SHP77 (cell line): ENCODE results near the gene PLXNC1.
A peak's percentile ranks its signal among the peaks of the same experiment; 100 is the strongest.

ENCODE experiments used
- DNase-seq, 2 experiments: peaks; one replicate each; lab custom pipeline; 2025; lab: John Stamatoyannopoulos, UW

The PLXNC1 gene

DNA sequence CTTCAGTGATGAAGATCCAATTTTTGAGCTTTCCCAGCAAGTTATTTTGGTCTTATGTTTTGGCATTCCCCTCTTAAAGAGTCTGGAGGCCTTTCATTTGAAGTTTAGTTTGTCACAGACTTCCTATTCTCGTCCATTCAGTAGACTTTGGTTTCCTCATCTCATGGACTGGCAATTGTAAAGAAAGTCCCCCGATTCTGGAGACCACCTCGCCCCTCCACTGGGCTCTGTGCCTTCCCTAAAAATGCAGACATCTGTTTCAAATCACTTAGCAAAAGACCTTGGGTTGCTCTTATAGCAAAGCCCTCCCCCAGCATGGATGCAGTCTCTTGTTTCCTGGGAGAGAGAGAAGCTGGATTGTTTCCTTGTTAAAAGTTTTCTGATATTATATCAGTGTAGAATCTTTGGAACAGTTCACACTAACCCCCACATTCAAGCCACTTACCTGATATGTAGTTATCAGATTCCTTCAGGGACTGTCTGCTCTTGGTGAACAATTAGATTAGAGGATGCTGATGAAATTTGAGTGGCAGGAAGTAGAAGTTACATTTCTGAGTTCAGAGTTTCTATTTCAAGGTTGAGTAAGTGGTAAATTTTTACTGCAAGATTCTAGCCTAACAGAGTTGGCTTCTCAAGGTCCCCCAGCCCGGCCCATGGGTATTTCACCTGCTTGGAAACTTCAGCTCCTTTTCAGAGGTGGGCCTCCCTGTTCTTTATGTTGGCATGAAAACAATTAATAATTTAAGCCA lies 56.3 kb downstream of the PLXNC1 start:
- no peak for DNase-seq

DNA sequence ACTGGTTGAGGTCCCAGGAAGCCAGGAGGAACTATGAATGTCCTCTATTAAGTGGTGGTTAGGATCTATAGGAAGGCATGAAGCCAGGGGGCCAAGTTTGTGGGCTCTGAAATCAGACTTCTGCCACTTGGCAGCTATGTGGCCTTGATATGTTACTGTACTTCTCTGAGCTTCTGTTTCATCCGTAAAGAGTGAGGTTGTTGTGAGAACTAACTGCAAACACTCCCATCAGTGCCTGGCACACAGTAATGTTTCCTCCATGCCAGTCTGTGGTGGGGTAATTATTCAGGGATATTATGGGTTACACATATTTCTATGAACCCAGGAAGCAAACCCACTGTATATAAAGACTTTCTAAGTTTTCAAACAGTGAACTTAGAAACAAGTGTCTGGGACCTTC lies 57.4 kb downstream of the PLXNC1 start:
- no peak for DNase-seq

DNA sequence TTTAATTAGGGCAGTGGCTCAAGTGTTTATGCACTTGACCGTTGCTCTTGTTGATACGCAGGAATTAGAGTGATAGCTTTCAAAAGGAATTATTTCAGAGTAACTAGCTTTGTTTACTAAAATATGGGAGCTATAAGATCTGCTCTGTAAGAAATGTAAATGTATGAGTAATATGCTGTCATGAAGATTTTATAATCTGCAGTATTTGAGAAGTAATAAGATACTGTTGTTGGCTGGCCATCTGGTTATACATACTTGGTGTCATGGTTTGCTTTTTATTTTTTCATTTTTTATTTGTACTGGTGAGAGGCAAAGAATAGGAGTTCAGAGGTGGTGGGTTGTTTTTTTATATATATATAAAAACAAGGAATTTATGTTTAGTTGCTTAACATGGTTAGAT lies 58.5 kb downstream of the PLXNC1 start:
- DNase-seq, result no peak

DNA sequence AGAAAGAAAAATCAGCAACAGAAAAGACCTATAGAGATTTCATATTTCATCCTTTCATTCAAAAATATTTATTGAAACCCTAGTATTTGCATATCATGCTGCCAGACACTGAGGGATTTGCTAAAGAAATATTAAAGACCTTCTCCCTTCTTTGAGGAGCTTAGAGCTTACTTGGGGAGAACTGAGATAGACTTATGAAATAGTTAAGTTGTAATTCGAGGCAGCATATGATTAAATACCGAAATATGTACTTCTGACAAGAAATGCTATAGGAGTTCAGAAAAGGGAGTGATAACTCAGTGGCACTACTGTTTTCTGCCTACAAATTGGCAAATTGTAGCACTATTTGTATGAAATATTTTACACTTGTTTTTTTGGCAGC lies 59.1 kb downstream of the PLXNC1 start:
- DNase-seq, result no peak

DNA sequence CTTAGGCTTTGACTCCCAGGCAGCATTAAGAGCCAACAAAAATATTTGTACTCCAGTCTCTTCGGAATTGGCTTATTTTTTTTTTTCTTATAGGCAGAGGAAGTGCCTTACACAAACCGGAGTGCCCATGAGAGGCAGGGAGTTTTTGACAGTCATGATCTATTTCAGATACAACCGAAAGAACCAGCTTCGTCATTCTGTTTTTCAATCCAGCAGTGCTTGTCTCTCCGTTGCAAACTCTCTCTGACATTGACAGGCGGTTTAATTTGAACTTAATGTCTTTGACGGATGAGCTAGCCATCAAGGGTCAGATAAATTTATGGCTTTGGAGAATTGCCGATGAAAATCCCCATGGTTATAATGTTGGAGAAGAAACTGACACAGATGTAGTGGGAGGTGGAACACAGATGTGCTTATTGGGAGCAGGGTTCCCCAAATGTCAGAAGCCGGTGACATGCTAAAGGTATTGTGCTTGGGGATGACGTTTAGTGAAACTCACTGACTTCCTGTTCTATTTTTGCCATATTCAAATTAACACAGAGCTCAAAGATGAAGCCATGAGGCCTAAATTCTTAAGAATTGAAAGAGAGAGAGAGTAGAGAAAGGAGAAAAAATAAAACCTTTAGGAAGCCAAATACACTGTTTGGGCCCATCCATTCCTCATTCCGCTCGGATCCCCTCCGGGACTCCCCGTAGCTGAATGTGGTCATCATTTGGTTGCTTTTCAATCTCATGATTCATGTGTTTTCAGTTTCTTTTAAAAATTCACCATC lies 59.7 kb downstream of the PLXNC1 start:
- no peak for DNase-seq

DNA sequence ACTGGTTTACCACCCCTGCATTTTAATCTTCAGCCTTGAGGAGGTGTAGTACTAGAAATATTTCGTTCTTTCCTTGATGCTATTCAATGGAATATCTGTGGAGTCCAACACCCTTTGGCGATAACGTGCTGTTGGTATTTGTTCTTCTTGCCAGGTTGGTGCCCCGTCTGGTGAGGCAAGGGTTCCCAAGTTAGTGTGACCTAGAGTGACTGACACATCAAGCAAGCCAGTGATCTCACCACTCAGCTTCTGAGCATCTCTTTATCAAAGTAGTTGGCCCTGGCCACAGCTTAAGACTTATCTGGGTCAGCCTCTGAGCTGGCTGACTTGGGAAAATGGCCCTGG lies 60.2 kb downstream of the PLXNC1 start:
- no peak for DNase-seq

DNA sequence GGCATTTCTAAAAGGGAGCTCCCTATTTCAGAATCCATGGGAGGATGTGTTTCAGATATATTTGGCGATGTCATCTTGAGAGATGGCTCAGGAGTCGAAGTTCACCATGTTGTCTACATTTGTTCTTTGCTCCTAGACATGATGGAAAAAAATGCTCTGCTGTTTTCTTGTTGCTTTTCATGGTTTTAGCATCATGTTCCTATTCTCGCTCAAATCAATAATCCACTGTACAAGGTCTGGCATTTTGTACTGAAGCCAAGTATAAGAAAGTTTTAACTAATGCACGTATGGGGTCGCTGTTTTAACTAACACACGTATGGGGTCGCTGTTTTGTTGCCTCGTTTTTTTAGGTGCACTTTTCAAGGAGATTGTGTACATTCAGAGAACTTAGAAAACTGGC lies 60.9 kb downstream of the PLXNC1 start:
- no peak for DNase-seq

DNA sequence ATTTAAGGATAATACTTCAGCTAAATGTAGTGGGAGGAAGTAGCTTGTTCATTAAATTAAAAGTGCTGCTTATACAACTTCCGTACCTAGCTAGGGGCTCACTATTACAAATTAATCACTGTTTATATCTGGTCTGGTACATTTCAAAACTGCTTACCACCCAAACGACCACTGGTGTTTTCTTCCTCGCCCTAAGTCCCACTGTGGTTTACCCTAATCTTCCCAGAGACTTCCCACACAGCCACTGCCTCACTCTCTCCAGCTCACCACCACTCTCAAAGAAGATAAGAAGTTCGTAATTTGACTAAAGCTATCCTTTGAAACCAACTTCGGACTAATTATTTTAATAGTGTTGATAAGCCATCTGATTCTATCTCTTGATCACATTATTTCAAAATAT lies 62.6 kb downstream of the PLXNC1 start:
- no peak for DNase-seq

DNA sequence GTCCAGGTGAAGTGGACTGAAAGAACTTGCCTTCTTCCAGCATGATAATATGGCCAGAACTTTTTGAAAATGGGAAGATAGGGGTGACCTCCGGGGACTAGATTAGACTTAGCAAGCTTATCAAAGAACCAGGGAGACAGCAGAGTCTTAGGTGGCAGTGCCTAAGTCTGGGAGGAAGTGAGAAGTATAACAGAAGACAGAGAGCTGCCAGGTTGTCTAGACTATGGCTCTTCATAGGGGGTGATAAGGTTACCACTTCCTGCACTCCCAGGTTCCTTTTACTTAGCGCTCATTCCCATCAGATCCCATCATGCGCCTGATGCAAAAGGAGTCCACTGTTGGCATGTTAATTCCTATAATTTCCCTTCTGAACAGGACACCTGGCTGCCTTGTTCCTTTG lies 69.9 kb downstream of the PLXNC1 start:
- DNase-seq, result no peak

DNA sequence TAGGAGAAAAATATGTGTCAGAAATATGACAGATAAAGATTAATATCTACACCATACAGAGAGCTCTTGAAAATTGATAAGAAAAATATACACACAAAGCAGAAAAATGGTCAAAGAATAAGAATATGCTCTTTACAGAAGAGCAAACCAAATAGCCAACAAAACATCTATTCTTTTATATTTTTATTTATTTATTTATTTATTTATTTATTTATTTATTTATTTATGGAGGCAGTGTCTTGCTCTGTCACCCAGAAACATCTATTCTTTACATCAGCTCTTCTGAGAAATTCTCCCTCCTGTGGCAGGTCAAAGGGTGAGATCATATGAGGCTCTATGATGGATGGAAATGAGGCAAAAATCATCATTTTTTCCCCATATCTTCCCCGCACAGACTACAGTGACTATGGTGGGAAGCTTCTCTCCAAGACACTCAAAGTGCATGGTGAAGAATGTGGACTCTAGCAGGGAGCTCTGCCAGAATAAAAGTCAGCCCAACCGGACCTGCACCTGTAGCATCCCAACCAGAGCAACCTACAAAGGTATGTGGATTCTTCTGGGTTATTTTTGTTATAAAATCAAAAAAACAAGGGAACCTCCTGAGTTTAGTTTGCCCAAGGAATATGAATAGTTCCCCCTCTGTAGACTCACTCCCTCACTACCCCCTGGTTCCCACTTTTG lies 71.4 kb downstream of the PLXNC1 start:
- DNase-seq, result no peak

DNA sequence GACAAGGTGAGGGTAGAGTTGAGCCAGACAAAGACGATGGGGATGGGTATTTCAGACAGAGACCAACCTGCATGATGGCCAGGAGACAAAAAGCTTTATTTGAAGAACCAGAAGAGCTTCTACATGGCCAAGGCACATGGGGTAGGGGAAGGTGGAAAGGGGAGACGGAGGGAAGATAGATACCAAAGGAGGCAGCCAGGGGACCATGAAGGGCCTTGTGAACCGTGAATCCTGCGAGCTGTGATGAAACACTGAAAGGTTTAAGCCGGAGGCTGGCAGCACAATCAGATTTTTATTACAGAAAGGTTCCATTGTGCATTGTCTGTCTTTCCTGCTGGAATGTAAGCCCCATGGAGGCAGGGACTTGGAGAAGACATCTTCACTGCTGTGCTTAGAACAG lies 72.4 kb downstream of the PLXNC1 start:
- DNase-seq, result no peak

DNA sequence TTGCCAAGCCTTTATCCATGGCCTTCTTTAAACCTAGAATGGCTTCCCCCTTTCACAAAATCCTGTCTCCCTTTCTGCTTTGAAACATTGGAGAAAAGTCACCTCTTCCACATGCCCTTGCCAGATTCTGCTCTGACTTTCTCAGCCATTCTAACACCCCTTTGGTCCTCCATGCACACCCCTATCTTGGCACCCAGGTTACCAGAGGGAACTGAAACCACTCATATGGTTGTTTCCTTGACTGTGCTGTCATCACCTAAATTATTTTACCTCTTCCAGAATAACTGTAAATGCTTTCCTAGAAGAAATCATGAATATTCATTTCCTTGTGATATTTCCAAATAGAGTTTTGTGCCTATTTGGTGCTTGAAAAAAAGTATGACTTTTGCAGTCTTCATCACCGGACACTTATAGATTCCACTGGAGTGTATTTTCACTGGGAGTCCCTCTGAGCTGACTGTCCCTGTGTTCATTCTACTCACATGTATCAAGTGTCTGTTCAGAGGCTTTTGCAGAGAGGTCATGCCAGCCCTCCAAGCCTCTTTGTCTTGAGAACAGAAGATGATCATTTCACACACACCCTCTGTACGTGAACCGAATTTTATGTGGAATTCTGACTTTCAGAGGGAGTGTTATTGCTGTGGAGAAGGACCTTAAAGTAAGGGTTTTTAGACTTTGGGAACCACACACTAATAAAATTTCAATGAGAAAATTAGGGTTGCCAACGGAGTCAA lies 74.1 kb downstream of the PLXNC1 start:
- DNase-seq, result no peak

DNA sequence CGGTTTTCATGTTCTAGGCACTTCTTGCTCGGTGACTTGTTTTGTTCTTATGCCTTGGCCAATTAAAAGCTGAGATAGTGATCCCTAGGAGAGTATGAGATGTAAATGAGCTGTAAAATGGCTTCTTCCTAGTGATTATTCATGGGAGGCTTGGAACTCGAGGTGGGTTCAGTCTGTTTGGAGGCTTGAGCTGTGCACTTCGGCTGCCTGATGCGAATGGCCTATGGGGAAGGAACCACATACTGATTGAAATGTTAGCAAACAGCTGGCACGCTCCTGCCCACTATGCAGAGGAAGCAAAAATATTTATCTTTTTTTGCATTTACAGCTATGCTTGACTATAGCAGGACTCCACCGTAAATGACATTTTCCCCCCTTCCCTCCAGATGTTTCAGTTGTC lies 75.5 kb downstream of the PLXNC1 start:
- no peak for DNase-seq

DNA sequence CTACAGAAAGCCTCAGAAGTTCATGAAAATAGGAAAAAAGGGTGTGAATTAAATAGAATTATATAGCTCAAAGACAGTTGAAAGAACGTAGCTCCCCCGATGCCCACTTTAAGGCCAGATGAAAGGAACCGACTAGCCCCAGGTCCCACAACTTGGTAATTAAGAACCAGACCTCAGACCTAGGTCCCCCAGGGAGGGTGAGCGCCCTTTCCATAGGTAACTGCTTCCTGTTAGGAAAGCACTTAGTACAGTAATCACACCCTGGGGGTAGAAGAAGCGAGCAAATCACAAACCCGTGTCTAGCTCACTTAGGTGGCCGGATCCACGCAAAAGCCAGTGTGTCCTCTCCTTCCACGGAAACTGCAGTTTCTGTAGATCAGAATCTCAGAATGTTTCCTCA lies 77.1 kb downstream of the PLXNC1 start:
- no peak for DNase-seq

DNA sequence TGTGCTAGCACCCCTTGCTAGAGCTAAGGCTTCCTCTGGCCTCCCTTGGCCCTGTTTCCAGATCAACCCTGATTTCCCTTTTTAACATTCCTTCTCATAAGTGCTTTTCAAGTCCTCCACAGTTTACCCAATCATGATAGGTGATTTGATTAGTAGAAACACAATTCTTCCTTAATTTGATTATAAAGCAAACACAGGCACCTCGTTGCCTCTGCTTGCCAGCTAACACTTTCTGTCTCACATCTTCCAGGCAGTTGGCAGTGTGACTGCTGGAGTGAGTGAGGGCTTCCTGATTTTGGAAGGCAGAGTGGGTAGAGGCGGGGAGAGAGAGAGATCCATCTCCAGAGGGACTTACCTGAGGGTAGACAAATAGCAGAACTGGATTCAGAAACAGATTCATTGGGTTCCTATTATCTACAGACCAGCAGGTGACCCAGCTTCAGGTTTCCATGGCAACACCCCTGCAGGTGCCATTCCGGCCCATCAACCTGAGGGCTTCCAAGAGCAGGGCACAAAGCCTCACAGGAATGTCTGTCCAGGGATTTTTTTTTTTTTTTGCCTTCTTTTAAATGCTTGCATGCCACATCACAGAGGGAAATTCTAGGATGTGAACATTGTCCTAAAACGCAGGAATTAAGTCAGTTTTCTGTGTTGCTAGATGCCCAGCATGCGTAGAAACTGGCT lies 77.7 kb downstream of the PLXNC1 start:
- no peak for DNase-seq

DNA sequence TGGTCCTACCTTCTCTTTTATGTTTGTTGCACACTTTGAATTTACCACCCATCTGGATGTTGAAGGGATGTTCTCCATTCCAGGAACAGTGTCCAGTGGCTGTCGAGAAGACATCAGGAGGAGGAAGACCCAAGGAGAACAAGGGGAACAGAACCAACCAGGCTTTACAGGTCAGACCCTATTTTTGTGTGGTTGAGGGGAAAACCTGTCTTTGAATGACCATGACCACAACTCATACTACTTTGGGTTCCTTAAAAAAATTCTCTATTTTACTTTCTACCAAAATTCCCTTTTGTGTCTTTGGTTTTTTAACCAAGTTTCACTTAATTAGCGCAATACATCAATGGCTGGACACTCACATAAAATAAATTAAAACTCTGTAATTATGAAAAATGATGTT lies 78.7 kb downstream of the PLXNC1 start:
- no peak for DNase-seq

DNA sequence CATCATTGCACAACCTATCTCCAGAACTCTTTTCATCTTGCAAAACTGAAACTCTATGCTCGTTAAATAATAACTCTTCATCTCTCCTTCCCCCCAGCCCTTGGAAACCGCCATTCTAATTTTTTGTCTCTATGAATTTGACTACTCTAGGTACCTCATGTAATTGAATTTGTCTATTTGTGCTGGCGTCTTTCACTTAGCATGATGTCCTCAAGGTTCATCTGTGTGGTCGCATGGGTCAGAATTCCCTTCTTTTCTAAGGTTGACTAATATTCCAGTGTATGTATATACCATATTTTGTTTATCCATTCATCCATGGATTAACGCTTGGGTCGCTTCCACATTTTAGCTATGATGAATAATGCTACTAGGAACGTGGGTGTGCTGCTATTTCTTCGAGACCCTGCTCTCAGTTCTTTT lies 80.1 kb downstream of the PLXNC1 start:
- DNase-seq, result no peak

DNA sequence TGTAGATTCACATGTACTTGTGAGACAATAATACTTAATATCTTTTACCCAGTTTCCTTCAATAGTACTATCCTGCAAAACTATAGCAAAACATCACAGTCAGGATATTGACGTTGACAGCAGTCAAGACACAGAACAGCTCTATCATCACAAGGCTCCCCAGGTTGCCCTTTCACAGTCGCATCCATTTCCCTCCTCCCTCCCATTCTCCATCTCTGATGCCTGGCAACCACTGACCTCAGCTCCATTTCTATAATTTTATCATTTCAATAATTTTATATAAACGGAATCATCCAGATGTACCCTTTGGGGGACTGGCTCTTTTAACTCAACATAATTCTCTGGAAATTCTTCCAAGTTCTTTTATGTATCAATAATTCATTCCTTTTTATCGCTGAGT lies 81.5 kb downstream of the PLXNC1 start:
- DNase-seq, result no peak

DNA sequence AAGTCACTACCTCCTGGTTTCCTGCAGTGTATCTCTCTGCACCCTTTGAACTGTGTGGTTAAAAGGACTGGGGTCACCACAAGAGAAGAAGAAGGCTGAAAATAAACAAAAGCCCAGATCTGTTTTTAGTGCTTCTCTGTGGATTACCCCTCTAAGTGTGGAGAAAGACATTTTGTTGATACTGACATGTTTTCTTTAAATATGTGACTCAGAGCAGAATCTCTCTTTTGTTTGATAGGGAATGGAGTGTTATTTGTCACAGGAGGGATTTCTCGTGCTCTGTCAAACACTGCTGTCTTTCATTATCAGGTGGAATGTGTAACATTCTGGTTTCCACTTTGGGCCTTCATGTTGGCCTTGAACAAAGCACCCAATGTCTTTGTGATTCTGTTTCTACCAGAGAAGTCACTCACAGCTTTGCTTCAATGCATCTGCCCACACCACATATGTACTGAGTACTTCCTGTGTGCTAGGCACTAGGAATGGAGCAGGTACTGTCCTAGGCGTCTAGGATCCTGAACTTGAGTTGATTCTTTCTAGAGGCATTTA lies 82.1 kb downstream of the PLXNC1 start:
- DNase-seq, result no peak

DNA sequence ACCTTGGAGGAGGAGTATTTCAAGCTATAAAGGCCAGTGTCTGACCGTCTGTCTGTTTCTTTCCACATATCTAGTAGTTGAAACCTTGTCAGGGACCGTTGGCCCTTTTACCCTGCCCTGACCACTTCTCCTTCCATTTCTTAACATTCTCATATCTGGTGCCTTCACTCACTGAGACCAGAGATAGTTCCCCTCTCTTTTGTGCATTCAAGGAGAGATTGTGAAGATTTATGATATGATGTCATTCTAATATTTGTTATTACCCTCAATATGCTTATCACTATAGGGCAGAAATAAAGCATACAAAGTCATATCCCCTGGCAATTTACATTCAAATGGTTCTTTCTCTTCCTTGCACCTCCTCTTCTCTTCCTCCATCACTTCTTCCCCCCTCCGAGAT lies 83.3 kb downstream of the PLXNC1 start:
- no peak for DNase-seq

DNA sequence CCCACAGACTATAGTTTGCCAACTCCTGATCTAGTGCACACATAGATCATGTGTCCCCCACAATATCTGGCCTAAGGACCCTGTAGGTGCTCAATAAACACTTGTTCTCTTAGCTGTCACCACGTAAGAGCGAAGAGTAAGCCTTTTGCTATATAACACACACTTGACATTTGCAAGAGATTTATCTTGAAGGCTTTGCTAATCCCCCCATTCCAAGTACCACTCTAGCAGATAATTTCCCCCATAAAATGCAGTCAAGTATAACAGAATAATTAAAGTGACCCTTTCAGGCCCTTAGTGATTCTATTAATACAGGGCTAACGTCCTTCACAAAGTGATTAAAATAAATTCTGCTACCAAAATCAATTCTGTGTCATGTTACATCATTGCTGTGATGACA lies 87.5 kb downstream of the PLXNC1 start:
- DNase-seq, result peak; percentile 2 to 31
